Inflammatory macrophage (primary cell): Measurements from ENCODE around the gene EGFL7.

ENCODE experiments used
- DNase-seq, 2 donors: peaks; one replicate each; pipeline ENCODE4 v3.0.0-alpha.2; 2020 to 2022

The EGFL7 gene

DNA sequence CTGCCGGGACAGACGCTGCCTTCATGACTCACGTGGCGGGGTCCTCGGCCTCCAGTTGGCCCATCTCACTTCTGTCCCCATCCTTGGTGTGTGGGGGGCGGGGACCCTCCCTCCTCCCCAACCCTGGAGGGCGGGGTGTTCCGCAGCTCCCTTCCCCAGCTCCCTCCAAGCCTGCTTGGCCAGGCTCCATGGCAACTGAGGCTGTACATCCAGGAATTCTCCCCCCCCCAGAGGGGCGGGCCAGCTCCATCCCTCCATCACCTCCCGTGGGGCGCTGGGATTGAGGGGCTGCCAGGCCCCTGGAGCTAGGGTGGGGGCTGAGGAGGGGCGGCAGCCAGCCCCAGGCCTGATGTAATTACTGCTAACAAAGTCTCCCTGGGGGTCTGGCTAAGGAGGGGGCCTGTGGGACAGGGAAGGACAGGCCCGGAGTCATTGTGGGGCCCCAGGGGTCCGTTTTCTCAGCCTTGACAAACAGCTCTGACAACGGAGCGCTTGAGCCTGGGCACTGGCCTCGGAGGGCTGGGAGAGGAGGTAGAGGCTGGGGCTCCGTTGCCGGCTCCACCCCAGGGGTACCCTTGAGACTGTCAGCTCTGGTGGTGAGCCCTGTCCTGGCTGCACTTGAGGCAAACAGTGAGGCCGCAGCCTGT lies 57.7 kb downstream of the EGFL7 start:
- no peak for DNase-seq

DNA sequence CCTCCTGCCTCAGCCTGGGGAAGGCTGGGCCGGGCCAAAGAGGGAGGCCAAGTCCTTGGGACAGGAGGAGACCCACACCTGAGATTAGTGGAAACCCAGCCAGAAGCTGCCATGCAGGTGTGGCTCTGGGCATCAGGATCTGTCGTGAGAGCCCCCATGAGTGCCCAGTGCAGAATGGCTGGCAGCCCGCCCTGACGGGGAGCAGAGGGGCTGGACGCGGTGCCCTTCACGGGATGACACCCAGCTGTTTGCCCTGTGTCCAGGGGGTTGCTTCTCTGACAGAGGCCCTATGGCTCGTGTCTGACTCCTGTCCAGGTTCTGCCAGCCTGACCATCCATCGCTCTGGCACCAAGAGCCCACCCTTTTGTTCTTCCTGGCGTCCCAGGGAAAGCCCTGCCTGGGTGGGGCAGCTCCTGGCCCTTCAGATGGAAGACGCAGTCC lies 58.2 kb downstream of the EGFL7 start:
- DNase-seq = no peak

DNA sequence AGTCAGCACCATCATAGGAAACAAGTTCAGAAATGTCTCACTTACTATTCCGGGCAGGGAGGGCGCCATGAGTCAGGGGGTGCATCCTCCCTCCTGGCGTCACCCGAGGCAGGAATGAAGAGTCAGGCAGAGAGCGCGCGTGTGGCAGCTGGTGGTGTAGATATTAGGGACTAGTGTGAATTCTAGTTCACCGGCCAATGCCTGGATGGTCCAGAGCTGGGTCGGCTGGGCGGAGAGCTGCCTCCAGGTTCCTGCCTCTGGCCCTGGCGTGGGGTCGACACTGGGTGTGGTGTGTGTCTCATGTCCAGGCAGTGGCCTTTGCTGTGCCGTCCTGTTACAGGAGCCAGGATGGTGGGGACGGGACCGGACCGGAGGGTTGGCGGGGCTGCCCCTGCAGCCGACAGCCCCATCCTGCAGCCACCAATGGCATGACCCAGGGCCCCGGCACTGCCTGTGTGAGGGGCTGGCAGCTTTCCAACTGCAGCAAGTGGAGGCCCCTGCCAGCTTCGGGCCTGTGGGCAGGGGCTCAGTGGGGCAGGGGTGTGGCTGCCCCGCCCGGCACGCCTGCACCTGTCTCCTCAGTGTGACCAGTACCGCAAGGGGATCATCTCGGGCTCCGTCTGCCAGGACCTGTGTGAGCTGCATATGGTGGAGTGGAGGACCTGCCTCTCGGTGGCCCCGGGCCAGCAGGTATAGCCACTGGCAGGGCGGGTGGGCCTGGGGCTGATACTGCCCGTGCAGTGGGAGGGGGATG lies 58.8 kb downstream of the EGFL7 start:
- DNase-seq = no peak
